GM12865 (cell line): ENCODE results near the gene NFIA.

Source experiments
- DNase-seq: peaks from one replicate; pipeline ENCODE4 v3.0.0; 2010; ENCODE audit warnings: low read depth
- H3K4me3 ChIP-seq: 2 replicates; pipeline ENCODE4 v1.5.1; 2011; ENCODE audit warnings: mild to moderate bottlenecking, low read depth, low read length, control low read depth
- CTCF ChIP-seq: IDR thresholded peaks from 2 replicates; pipeline ENCODE4 v1.5.1; 2011; ENCODE audit warnings: low read length, control low read depth, low read depth, inconsistent platforms; ENCODE audit not compliant: insufficient read depth; ENCODE audit errors: missing control alignments

NFIA gene

GRCh38 chr1:61284936-61285335, 202.6 kb downstream of the NFIA start:
- TF ChIP-seq CTCF: no peak
- DNase-seq: no peak
- no peak overlapping the region for H3K4me3 ChIP-seq

- H3K4me3 ChIP-seq: no peak overlapping the region
- no peak for TF ChIP-seq CTCF
- no peak for DNase-seq
Observed at GRCh38 chr1:61285371-61285885, 203.1 kb downstream of the NFIA start.

- TF ChIP-seq CTCF: no peak
- no peak overlapping the region for H3K4me3 ChIP-seq
- DNase-seq: no peak
Observed at GRCh38 chr1:61287014-61287413, 204.7 kb downstream of the NFIA start.

GRCh38 chr1:61287734-61288133, 205.4 kb downstream of the NFIA start:
- no peak for DNase-seq
- TF ChIP-seq CTCF: no peak

GRCh38 chr1:61289232-61290098, 207.1 kb downstream of the NFIA start:
- no peak for DNase-seq
- H3K4me3 ChIP-seq: no peak overlapping the region
- TF ChIP-seq CTCF: no peak

More at GRCh38 chr1:61287734-61288133, 205.4 kb downstream of the NFIA start:
- no peak overlapping the region for H3K4me3 ChIP-seq

- no peak for DNase-seq
- TF ChIP-seq CTCF: no peak
Observed at GRCh38 chr1:61290525-61290924, 208.2 kb downstream of the NFIA start.

DNA sequence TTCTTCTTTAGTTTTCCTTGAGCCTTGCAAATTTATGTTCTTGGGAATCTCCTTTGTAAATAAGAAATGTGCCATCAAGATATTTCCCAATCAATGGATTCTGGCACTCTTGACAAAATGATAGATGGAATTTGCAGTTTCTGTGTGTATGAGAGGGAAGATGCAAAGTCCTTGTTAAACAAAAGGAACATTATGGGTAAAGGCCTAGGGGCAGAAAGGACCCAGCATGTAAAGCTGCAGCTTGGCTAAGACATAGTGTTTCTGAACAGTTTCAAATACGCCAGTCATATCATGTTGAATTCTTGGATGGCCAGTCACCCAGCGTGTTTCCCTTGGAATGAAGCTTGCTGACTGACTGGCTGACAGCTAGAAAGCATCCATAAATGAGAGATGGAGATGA, 210.8 kb downstream of the NFIA start:
- no peak for DNase-seq
- no peak overlapping the region for H3K4me3 ChIP-seq
- TF ChIP-seq CTCF: no peak

More at GRCh38 chr1:61290525-61290924, 208.2 kb downstream of the NFIA start:
- no peak overlapping the region for H3K4me3 ChIP-seq
